H1 (cell line): Measurements from ENCODE around the gene PTPRD. TPM values are rescaled to one million over a fixed set of nuclear protein-coding genes. Genes with fewer than 3 reads are reported as not detected.

Source experiments
- CTCF ChIA-PET: fragments of 300-600 bp; sonication (Branson Sonifier 250); formaldehyde crosslinking; loops from one replicate; lab custom pipeline; 2021; ENCODE audit not compliant: partially characterized antibody; lab: Charles Lee
- POLR2A ChIA-PET: fragments of 300-600 bp; sonication (Branson Sonifier 250); formaldehyde crosslinking; loops from one replicate; lab custom pipeline; 2021; ENCODE audit warnings: inconsistent platforms; ENCODE audit not compliant: partially characterized antibody; lab: Charles Lee
- DNase-seq, 2 experiments: peaks; one replicate each; pipeline versions ENCODE4 v3.0.0 to v3.0.0-alpha.2; 2010 to 2022; ENCODE audit warnings: low spot score in 2 of 2, low read depth in 1 of 2, mixed read lengths in 1 of 2
- FAIRE-seq: peaks from 2 replicates; lab custom pipeline; 2011; peaks lifted over from hg19 to GRCh38; lab: Jason Lieb, UNC
- H2AFZ ChIP-seq: 2 replicates; pipeline ENCODE4 v1.8.1; 2012; ENCODE audit warnings: low read length, inconsistent platforms
- H2AK5ac ChIP-seq: 2 replicates; pipeline ENCODE4 v1.6.1; 2013; ENCODE audit warnings: low read depth, low read length
- H2BK120ac ChIP-seq: replicated peaks from 2 replicates; pipeline ENCODE3; 2013; ENCODE audit warnings: low read depth, low read length, inconsistent platforms
- H2BK12ac ChIP-seq: 2 replicates; pipeline ENCODE4 v1.6.1; 2013; ENCODE audit warnings: low read depth, low read length
- H2BK15ac ChIP-seq: 2 replicates; pipeline ENCODE4 v1.6.1; 2013; ENCODE audit warnings: low read length
- H2BK20ac ChIP-seq: 2 replicates; pipeline ENCODE4 v1.6.1; 2013; ENCODE audit warnings: low read length
- H2BK5ac ChIP-seq: 2 replicates; pipeline ENCODE4 v1.6.1; 2013; ENCODE audit warnings: low read depth, low read length
- H3K14ac ChIP-seq: 2 replicates; pipeline ENCODE4 v1.6.1; 2013; ENCODE audit warnings: inconsistent platforms; ENCODE audit not compliant: insufficient read length
- H3K18ac ChIP-seq: 2 replicates; pipeline ENCODE4 v1.6.1; 2013; ENCODE audit warnings: low read length; ENCODE audit errors: extremely low read depth
- H3K23ac ChIP-seq: 2 replicates; pipeline ENCODE4 v1.6.1; 2013; ENCODE audit warnings: inconsistent platforms; ENCODE audit not compliant: insufficient read length
- H3K23me2 ChIP-seq: 2 replicates; pipeline ENCODE4 v1.6.1; 2013; ENCODE audit warnings: low read depth, low read length
- H3K27ac ChIP-seq: 2 replicates; pipeline ENCODE4 v1.6.1; 2011; ENCODE audit warnings: low read depth, low read length, inconsistent platforms
- H3K27me3 ChIP-seq, 4 experiments: replicated peaks in 1 of 4; 1 replicate in 1 of 4; 2 replicates in 3 of 4; pipeline versions ENCODE4 v1.6.1 to v1.8.1; 2011 to 2013; ENCODE audit warnings: low read length in 3 of 4, mild to moderate bottlenecking in 3 of 4, inconsistent platforms in 2 of 4, mixed read lengths in 2 of 4, moderate library complexity in 1 of 4; ENCODE audit not compliant: control insufficient read depth in 3 of 4, insufficient read depth in 3 of 4; ENCODE audit errors: extremely low read depth in 1 of 4
- H3K36me3 ChIP-seq, 4 experiments: 2 replicates each; pipeline versions ENCODE4 v1.6.1 to v1.8.1; 2011 to 2013; ENCODE audit warnings: mild to moderate bottlenecking in 4 of 4, low read length in 3 of 4, moderate library complexity in 2 of 4, control low read depth in 1 of 4, inconsistent platforms in 1 of 4; ENCODE audit not compliant: insufficient read depth in 4 of 4, control insufficient read depth in 2 of 4
- H3K4ac ChIP-seq: replicated peaks from 2 replicates; pipeline ENCODE3; 2013; ENCODE audit warnings: low read length, low read depth, mixed read lengths, inconsistent platforms; ENCODE audit not compliant: insufficient read length
- H3K4me1 ChIP-seq, 4 experiments: replicated peaks in 1 of 4; 1 replicate in 1 of 4; 2 replicates in 3 of 4; pipeline versions ENCODE4 v1.6.1 to v1.8.1; 2011 to 2013; ENCODE audit warnings: low read length in 3 of 4, inconsistent platforms in 2 of 4, mixed read lengths in 1 of 4; ENCODE audit not compliant: insufficient read depth in 4 of 4, control insufficient read depth in 3 of 4
- H3K4me2 ChIP-seq, 2 experiments: 2 replicates each; pipeline versions ENCODE4 v1.6.1 to v1.8.1; 2011 to 2013; ENCODE audit warnings: low read depth in 2 of 2, low read length in 2 of 2, control low read depth in 1 of 2, inconsistent platforms in 1 of 2, mild to moderate bottlenecking in 1 of 2; ENCODE audit not compliant: insufficient read depth in 1 of 2
- H3K4me3 ChIP-seq, 4 experiments: fragments of 200-600, 300-600 bp in 1 of 4; sonication (generic), shearing (Covaris generic), sonication (Bioruptor Twin) in 1 of 4; 2 replicates each; pipeline versions ENCODE4 v1.5.1 to v1.8.1; 2011 to 2016; ENCODE audit warnings: low read length in 4 of 4, low read depth in 3 of 4, control low read depth in 2 of 4, inconsistent platforms in 2 of 4, mild to moderate bottlenecking in 2 of 4, mixed read lengths in 1 of 4, moderate library complexity in 1 of 4; ENCODE audit not compliant: insufficient read depth in 2 of 4; ENCODE audit errors: extremely low read depth in 1 of 4
- H3K56ac ChIP-seq: replicated peaks from 2 replicates; pipeline ENCODE3; 2013; ENCODE audit warnings: low read depth, mild to moderate bottlenecking, mixed read lengths, low read length, inconsistent platforms; ENCODE audit not compliant: insufficient read length
- H3K79me1 ChIP-seq: 2 replicates; pipeline ENCODE4 v1.6.1; 2013; ENCODE audit warnings: low read depth, low read length, control low read depth
- H3K79me2 ChIP-seq, 2 experiments: 2 replicates each; pipeline versions ENCODE4 v1.6.1 to v1.8.1; 2012 to 2013; ENCODE audit warnings: low read length in 2 of 2, mild to moderate bottlenecking in 2 of 2, inconsistent platforms in 1 of 2; ENCODE audit not compliant: insufficient read depth in 2 of 2, control insufficient read depth in 1 of 2
- H3K9ac ChIP-seq, 4 experiments: replicated peaks in 1 of 4; 1 replicate in 1 of 4; 2 replicates in 3 of 4; pipeline versions ENCODE4 v1.6.1 to v1.8.1; 2011 to 2013; ENCODE audit warnings: low read depth in 3 of 4, low read length in 3 of 4, control low read depth in 2 of 4, mild to moderate bottlenecking in 2 of 4, moderate library complexity in 2 of 4, inconsistent platforms in 1 of 4; ENCODE audit errors: extremely low read depth in 1 of 4
- H3K9me3 ChIP-seq, 2 experiments: 2 replicates each; pipeline versions ENCODE4 v1.6.1 to v1.8.1; 2012 to 2013; ENCODE audit warnings: mild to moderate bottlenecking in 2 of 2, moderate library complexity in 2 of 2, control low read depth in 1 of 2, inconsistent platforms in 1 of 2, low read depth in 1 of 2, low read length in 1 of 2, mixed read lengths in 1 of 2; ENCODE audit not compliant: insufficient read depth in 2 of 2
- H4K20me1 ChIP-seq, 2 experiments: replicated peaks in 1 of 2; 2 replicates each; pipeline versions ENCODE3 to v1.8.1; 2011 to 2013; ENCODE audit warnings: inconsistent platforms in 2 of 2, low read length in 2 of 2, mild to moderate bottlenecking in 1 of 2; ENCODE audit not compliant: insufficient read depth in 2 of 2, control insufficient read depth in 1 of 2
- H4K5ac ChIP-seq: 2 replicates; pipeline ENCODE4 v1.6.1; 2013; ENCODE audit warnings: low read length, low read depth, mixed read lengths, inconsistent platforms; ENCODE audit not compliant: insufficient read length
- H4K8ac ChIP-seq: 2 replicates; pipeline ENCODE4 v1.8.0; 2013; ENCODE audit warnings: mild to moderate bottlenecking, moderate library complexity, low read length, inconsistent platforms; ENCODE audit not compliant: insufficient read depth; ENCODE audit errors: extremely low read depth
- H4K91ac ChIP-seq: replicated peaks from 2 replicates; pipeline ENCODE3; 2013; ENCODE audit warnings: low read length, mixed read lengths, inconsistent platforms; ENCODE audit not compliant: insufficient read length
- CBX8 ChIP-seq: fragments of 300-800, 300-1000 bp; sonication (generic); IDR thresholded peaks from 2 replicates; pipeline ENCODE4 v1.7.1; 2016; ENCODE audit warnings: low read depth, low read length, borderline replicate concordance
- EGR1 ChIP-seq: IDR thresholded peaks from 2 replicates; pipeline ENCODE4 v1.6.1; 2011; ENCODE audit warnings: low read depth, low read length, borderline replicate concordance
- EP300 ChIP-seq, 2 experiments: IDR thresholded peaks; 1 replicate in 1 of 2; 2 replicates in 1 of 2; pipeline ENCODE4 v1.6.1; 2011 to 2012; ENCODE audit warnings: low read depth in 2 of 2, low read length in 2 of 2, mild to moderate bottlenecking in 2 of 2, borderline replicate concordance in 1 of 2, inconsistent platforms in 1 of 2, moderate library complexity in 1 of 2
- EZH2 ChIP-seq: fragments of 200-600 bp; sonication (generic); IDR thresholded peaks from 2 replicates; pipeline ENCODE4 v1.7.1; 2012; ENCODE audit warnings: low read depth, mild to moderate bottlenecking, moderate library complexity, low read length, inconsistent platforms; ENCODE audit not compliant: severe bottlenecking
- FOSL1 ChIP-seq: IDR thresholded peaks from 2 replicates; pipeline ENCODE4 v1.6.1; 2011; ENCODE audit warnings: mild to moderate bottlenecking, low read depth, low read length, moderate library complexity; ENCODE audit not compliant: insufficient read depth
- HDAC6 ChIP-seq: IDR thresholded peaks from one replicate; pipeline ENCODE4 v1.7.1; 2012; ENCODE audit warnings: low read depth, mild to moderate bottlenecking, inconsistent platforms, low read length, moderate library complexity
- NANOG ChIP-seq: IDR thresholded peaks from 2 replicates; pipeline ENCODE4 v1.6.1; 2011; ENCODE audit warnings: low read length, low read depth, mild to moderate bottlenecking, inconsistent platforms; ENCODE audit not compliant: insufficient read depth, poor library complexity, severe bottlenecking
- NRF1 ChIP-seq: IDR thresholded peaks from 2 replicates; pipeline ENCODE4 v1.6.1; 2011; ENCODE audit warnings: mild to moderate bottlenecking, low read depth, low read length, improper control_type of control experiment
- POLR2A ChIP-seq, 2 experiments: IDR thresholded peaks; 1 replicate in 1 of 2; 2 replicates in 1 of 2; pipeline ENCODE4 v1.6.1; 2011; ENCODE audit warnings: low read depth in 2 of 2, low read length in 2 of 2, mild to moderate bottlenecking in 2 of 2; ENCODE audit errors: control extremely low read depth in 1 of 2
- SP2 ChIP-seq: IDR thresholded peaks from 2 replicates; pipeline ENCODE4 v1.6.1; 2012; ENCODE audit warnings: mild to moderate bottlenecking, low read length, inconsistent platforms
- polyA plus RNA-seq, 7 experiments: library from polyadenylated mRNA; depleted of rRNA in 3 of 7; stranded (reverse) in 5 of 7; unstranded in 2 of 7; fragments of >200 nt in 5 of 7; fragments of 200-250 nt in 2 of 7; gene quantifications; 1 replicate in 5 of 7; 2 replicates in 1 of 7; 4 replicates in 1 of 7; pipeline versions ENCODE4 v1.2.1 to v1.2.3, GENCODE V29; 2011 to 2013; ENCODE audit warnings: missing spikeins in 2 of 7, mixed read lengths in 2 of 7
- total RNA-seq: library from RNA; stranded (reverse); fragmentation: NEBNext Ultra II Directional; extraction: Animal tissue kit (Norgen Biotek cat#: 25700); gene quantifications from 2 replicates; pipeline ENCODE4 v1.2.1, GENCODE V29; 2021
- TF ChIP-seq, protein P1 (sequence below): IDR thresholded peaks from 2 replicates; pipeline ENCODE4 v1.6.1; 2012; ENCODE audit warnings: low read length, inconsistent platforms

The PTPRD gene
- total and polyA plus RNA-seq, 2 of the 8 experiments (the other 6 are each of a cell fraction or from before 2014, with no cell fraction given) = 17.2 to 77.0 TPM

GRCh38 chr9:10411272-10411671 lies 201.5 kb downstream of the PTPRD start:
- no peaks in the 10 kb centered on the region for H4K20me1 ChIP-seq
- H3K4me3 ChIP-seq = no peak overlapping the region
- no peaks in the 10 kb centered on the region for H3K79me2 ChIP-seq
- no peak overlapping the region for H3K56ac ChIP-seq
- no peak overlapping the region for H2AFZ ChIP-seq
- ChIA-PET CTCF (no interaction called here), POLR2A (no interaction called here)
- H3K27ac ChIP-seq = no peak overlapping the region
- H2BK15ac ChIP-seq = no peak overlapping the region
- H2AK5ac ChIP-seq = no peak overlapping the region
- H3K23ac ChIP-seq = no peak overlapping the region
- H3K27me3 ChIP-seq = no peaks in the 10 kb centered on the region
- H2BK120ac ChIP-seq = no peak overlapping the region
- H2BK12ac ChIP-seq = no peak overlapping the region
- no peaks in the 10 kb centered on the region for H3K9me3 ChIP-seq
- no peak overlapping the region for H3K14ac ChIP-seq
- H3K79me1 ChIP-seq = no peaks in the 10 kb centered on the region
- no peak overlapping the region for H2BK20ac ChIP-seq
- no peak overlapping the region for H4K91ac ChIP-seq
- no peak overlapping the region for H3K9ac ChIP-seq
- H3K23me2 ChIP-seq = no peaks in the 10 kb centered on the region
- H3K4me2 ChIP-seq = no peak overlapping the region
- FAIRE-seq = no peak
- H4K5ac ChIP-seq = no peak overlapping the region
- H2BK5ac ChIP-seq = no peak overlapping the region
- no peak for DNase-seq
- TF ChIP-seq HDAC6 = no peak
- no peak for TF ChIP-seq EGR1
- TF ChIP-seq EP300 (IDR thresholded peaks at IDR 0.05; ENCODE audit: borderline replicate concordance in 1 of 2, low read depth in 2 of 2, low read length in 2 of 2) = no peak
- no peak for TF ChIP-seq POLR2A (IDR thresholded peaks at IDR 0.05; ENCODE audit: control extremely low read depth in 1 of 2, low read depth in 2 of 2, low read length in 2 of 2)
- no peak for TF ChIP-seq CBX8
- no peak for TF ChIP-seq NRF1
- no peak for TF ChIP-seq NANOG
- no peak for TF ChIP-seq SP2
- TF ChIP-seq FOSL1 = no peak
- TF ChIP-seq EZH2 = no peak
- TF ChIP-seq, protein P1, sequence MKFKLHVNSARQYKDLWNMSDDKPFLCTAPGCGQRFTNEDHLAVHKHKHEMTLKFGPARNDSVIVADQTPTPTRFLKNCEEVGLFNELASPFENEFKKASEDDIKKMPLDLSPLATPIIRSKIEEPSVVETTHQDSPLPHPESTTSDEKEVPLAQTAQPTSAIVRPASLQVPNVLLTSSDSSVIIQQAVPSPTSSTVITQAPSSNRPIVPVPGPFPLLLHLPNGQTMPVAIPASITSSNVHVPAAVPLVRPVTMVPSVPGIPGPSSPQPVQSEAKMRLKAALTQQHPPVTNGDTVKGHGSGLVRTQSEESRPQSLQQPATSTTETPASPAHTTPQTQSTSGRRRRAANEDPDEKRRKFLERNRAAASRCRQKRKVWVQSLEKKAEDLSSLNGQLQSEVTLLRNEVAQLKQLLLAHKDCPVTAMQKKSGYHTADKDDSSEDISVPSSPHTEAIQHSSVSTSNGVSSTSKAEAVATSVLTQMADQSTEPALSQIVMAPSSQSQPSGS = no peak
- H3K4me1 ChIP-seq = no peaks in the 10 kb centered on the region
- H3K18ac ChIP-seq = no peak overlapping the region
- no peak overlapping the region for H3K4ac ChIP-seq
- H4K8ac ChIP-seq = no peak overlapping the region
- H3K36me3 ChIP-seq = no peaks in the 10 kb centered on the region
